GM19025 (cell line): ENCODE measurements around the gene NAALADL2.
"Not testable (repeated sequence)": the region's sequence is repeated elsewhere in the genome, so short reads cannot be mapped to it uniquely, and the experiment has no call there.

ENCODE experiments used
- ATAC-seq: cut with Tn5 transposase; IDR thresholded peaks from one replicate; pipeline ENCODE4 v1.9.1; 2021; ENCODE audit warnings: mild to moderate bottlenecking, low read depth, moderate library complexity; ENCODE audit not compliant: unreplicated experiment

NAALADL2 gene

DNA sequence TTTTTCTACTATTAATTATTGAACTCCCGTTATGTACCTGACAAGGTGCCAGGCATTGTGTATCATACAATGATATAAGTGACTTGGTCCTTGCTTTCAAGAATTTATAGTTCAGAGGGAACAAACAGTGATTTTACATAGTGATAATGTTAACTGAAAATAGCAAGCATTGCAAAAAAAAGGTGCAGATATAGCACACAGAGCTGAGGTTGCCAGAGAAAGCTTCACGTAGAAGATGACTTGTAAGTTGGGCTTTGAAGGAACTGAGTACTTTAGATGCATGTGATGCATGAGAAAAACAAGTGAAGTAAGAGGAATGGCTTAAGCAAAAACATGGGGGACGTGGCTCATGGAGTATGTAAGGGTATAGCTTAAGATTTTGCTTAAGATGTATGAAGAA lies 584.5 kb downstream of the NAALADL2 start:
- no peak for ATAC-seq

DNA sequence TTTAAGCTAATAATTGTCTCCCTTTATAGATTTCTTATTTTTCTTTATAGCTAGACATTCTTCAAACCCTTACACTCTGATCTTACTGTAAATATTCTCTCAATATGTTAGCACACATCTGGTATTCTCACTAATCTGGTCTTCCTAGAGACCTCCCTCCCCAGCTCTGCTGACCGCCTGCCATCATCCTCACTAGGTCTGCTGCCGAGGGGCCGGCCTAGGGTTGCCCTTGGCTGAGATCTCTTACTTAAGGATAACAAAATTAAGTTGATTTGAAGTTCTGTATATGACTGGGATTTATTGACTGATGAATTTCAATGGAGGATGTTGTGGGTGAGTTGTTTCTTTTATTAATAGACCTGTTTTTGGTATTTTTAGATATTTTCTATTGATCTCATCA lies 586.6 kb downstream of the NAALADL2 start:
- ATAC-seq = no peak

- no peak for ATAC-seq
Observed at GRCh38 chr3:175447521-175447920, 588.4 kb downstream of the NAALADL2 start.

DNA sequence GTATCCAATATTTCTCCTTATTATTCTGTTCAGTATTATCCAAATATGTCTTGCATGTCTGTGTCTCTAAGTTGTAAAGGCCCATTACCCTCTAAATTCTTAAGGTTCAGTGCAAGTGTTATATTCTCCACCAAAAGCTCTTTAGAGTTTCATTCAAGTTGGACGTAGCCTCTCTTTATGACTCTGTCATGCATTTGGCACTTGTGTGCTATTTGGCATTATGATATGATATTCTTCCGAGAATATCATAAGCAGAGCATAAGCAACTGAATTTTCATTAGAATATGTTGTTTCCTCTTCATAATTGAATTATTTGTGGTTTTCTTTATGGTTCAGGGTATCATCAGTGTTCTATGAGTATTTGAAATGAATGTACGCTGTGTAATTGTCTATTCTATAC lies 594.2 kb downstream of the NAALADL2 start:
- no peak for ATAC-seq

DNA sequence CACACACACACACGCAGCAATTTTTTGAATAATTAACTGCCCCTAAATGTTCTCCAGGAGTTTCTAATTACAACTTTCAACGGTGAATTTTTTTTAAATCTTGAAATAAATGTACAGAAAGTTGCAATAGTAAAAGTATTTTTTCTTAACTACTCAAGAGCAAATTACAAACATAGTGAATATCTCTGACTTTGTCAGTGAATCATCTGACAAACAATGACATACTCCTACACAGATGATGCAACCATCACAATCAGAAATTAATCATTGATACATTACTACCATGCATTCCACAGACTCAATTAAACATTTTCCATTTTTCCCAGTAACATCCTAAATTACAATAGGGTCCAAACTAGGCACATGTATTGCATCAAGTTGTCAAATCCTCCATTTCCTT lies 597.3 kb downstream of the NAALADL2 start:
- no peak for ATAC-seq

DNA sequence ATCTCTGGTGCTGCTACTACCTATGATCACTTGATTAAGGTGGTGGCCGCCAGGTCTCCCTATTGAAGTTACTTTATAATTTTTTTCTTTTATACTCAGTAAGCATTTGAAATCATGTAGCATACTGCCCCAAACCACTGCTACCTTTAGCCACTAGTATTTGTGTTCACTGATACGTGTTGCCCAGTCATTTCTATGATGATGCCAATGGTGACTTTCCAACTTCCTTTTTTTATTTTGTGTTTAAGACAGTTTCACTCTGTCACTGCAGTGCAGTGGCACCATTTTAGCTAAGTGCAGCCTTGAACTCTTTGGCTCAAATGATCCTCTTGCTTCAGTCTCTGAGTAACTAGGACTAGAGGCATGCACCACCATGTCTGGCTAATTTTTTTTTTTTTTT lies 598.2 kb downstream of the NAALADL2 start:
- ATAC-seq = no peak

DNA sequence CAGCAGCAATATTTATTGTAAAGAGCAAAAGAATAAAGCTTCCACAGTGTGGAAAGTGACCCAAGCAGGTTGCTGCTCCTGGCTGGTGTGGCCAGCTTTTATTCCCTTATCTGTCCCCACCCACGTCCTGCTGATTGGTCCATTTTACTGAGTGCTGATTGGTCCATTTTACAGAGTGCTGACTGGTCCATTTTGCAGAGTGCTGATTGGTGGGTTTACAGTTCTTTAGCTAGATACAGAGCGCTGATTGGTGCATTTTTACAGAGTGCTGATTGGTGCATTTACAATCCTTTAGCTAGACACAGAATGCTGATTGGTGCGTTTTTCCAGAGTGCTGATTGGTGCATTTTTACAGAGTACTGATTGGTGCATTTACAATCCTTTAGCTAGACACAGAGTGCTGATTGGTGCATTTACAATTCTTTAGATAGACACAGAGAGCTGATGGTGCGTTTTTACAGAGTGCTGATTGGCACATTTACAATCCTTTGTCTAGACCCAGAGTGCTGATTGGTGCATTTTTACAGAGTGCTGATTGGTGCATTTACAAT lies 601.8 kb downstream of the NAALADL2 start:
- not testable (repeated sequence) for ATAC-seq

DNA sequence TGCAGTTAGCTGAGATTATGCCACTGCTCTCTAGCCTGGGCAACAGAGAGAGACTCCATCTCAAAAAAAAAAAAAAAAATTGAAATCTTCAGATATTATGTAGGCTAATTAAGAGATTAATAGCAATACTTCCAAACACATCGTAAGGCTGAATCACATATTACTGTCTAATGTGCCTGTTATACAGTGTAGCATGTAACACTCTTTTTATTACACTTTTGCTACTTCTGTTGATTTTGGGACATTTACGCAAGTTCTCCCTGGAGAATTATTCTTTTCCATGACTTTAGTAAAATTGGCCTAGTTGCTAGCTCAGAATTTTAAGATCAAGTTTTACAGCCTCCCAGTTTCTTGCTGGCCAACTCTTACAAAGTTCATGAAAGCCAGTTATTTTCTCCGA lies 605.2 kb downstream of the NAALADL2 start:
- no peak for ATAC-seq

- ATAC-seq = no peak
Observed at GRCh38 chr3:175469124-175469523, 610.0 kb downstream of the NAALADL2 start.

GRCh38 chr3:175475765-175476164 lies 616.6 kb downstream of the NAALADL2 start:
- ATAC-seq = no peak

DNA sequence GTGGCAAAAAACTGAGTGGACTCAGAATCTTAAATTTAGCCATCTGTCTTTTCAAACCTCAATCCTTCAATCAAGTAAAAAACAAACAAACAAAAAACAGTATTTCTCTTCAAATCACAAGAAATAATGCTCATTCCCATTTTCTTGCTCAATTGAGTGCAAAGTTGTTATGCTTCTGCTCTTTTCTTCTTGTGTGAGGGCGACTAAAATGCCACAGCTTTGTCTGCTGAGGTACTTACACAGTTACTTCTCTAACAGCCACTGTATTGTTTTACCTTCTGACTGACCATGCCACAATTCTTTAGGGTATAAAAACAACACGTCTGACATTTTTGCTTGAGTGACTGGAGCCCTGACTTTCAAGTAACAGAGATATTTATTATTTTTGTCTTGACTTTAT lies 617.4 kb downstream of the NAALADL2 start:
- no peak for ATAC-seq

GRCh38 chr3:175477651-175478224 lies 618.6 kb downstream of the NAALADL2 start:
- no peak for ATAC-seq

DNA sequence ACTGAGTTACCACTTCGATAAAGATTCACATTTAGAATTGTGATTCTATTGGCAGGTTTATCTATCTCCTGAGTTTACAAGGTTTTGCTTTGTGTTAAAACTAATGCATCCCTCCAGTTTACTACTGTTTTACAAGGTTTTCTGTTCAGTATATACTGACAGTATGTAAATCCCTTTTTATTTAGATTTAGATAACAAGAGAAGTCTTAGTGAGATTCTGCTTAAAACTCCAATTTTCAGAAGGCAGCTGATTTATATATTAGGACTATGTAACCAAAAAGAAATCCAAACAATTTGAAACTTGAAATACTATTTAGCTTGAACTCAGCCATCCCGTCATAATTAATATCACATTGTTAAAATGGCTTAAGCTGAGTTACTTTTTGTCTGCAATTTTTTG lies 619.2 kb downstream of the NAALADL2 start:
- no peak for ATAC-seq

GRCh38 chr3:175479175-175479574 lies 620.0 kb downstream of the NAALADL2 start:
- no peak for ATAC-seq

GRCh38 chr3:175479800-175480199 lies 620.7 kb downstream of the NAALADL2 start:
- ATAC-seq = no peak

GRCh38 chr3:175484666-175485065 lies 625.5 kb downstream of the NAALADL2 start:
- no peak for ATAC-seq

DNA sequence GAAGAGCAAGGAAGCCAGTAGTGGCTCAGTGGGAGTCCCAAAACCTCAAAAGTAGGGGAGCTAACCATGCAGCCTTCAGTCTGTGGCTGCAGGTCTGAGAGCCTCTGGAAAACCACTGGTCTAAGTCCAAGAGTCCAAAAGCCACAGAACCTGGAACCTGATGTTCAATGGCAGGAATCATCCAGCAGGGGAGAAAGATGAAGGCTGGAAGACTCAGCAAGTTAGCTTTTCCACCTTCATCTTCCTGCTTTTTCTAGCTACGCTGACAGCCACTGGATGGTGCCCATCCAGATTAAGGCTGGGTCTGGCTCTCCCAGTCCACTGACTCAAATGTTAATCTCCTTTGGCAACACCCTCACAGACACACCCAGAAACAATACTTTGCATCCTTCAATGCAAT lies 626.3 kb downstream of the NAALADL2 start:
- ATAC-seq = no peak

DNA sequence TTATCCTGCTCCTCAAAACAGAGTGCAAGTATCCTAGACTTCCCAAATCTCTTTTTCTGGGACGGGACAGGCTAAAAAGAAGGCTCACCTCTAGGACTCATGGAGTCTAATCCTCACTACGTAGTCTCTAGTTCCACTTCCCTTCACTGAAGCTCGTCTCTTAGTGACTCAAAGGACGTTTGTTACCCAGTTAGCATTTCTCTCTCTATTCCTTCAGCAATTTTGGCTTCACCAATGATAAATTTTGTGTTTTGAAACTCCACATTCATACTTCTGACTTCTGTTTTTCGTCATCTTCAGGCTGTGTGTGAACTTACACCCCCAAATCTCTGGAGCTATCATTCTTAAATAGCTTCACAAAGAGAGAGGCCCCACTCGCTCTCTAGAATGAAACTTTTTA lies 627.1 kb downstream of the NAALADL2 start:
- no peak for ATAC-seq

GRCh38 chr3:175489406-175489805 lies 630.3 kb downstream of the NAALADL2 start:
- ATAC-seq = no peak

DNA sequence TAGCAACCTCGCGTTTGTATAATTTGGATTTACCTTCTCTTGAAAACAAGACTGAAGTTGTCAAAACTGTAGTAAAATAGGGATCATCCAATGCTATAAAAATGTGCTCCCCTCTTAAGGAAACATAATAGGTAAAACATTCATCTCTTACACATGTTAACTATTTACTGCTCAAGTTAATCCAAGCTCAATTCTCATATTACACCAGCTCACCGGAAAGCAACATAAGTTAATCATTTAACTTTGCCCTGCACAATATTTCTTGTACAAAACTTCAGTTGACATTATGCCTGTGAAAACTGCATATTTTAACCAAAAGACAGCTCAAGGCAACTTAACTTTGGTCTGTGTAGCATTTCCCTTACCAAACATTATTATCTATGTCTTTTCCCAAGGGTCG lies 634.2 kb downstream of the NAALADL2 start:
- ATAC-seq = no peak

- ATAC-seq = peak; percentile 71
Observed at GRCh38 chr3:175495331-175495730, 636.2 kb downstream of the NAALADL2 start.

DNA sequence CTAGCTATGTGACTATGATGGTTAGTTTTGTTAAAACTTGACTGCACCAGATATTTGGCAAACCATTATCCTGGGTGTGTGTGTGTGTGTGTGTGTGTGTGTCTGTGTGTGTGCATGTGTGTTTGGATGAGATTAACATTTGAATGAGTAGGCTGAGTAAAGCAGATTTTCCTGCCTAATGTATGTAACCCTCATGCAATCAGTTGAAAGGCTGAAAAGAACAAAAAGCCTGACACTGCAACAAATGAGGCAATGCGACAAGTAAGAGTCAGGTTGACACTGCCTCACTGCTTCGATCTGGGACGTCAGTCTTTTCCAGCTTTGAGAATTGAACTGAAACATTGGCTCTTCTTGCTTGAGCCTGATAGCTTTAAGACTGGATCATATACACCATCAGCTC lies 643.0 kb downstream of the NAALADL2 start:
- no peak for ATAC-seq
